Endothelial cell of umbilical vein (primary cell): Measurements from ENCODE around the gene LSR. TPM values are rescaled to one million over a fixed set of nuclear protein-coding genes. Genes with fewer than 3 reads are reported as not detected.

Experiments
- BruUV-seq: library from RNA; stranded (reverse); fragments of 400-500 nt; replicated peaks from 2 replicates; lab custom pipeline; 2021; lab: Mats Ljungman, UMichigan
- CTCF ChIA-PET: fragments of 300-600, 350-600 bp; sonication (Branson Sonifier 250); formaldehyde crosslinking; loops from one replicate; lab custom pipeline; 2021; ENCODE audit warnings: antibody characterized with exemption, inconsistent platforms; lab: Charles Lee
- POLR2A ChIA-PET: fragments of 300-600, 350-600 bp; sonication (Branson Sonifier 250); formaldehyde crosslinking; loops from one replicate; lab custom pipeline; 2021; ENCODE audit warnings: antibody characterized with exemption, inconsistent platforms; lab: Charles Lee
- DNase-seq: peaks from one replicate; pipeline ENCODE4 v3.0.0-alpha.2; 2011; ENCODE audit warnings: low read depth, low spot score
- FAIRE-seq: peaks from 2 replicates; lab custom pipeline; 2011; peaks lifted over from hg19 to GRCh38; lab: Jason Lieb, UNC
- H2AFZ ChIP-seq: 2 replicates; pipeline ENCODE4 v1.6.0; 2012; ENCODE audit warnings: low read depth, low read length, control low read depth, inconsistent platforms
- H3K27ac ChIP-seq: 2 replicates; pipeline ENCODE4 v1.5.1; 2011; ENCODE audit warnings: low read depth, mild to moderate bottlenecking, control low read depth, low read length, moderate library complexity; ENCODE audit not compliant: insufficient read depth
- H3K27me3 ChIP-seq, 2 experiments: 2 replicates each; pipeline versions ENCODE4 v1.6.0 to v1.6.1; 2011; ENCODE audit warnings: low read length in 2 of 2, mixed read lengths in 1 of 2; ENCODE audit not compliant: control insufficient read depth in 2 of 2, insufficient read depth in 2 of 2
- H3K36me3 ChIP-seq, 2 experiments: 2 replicates in 1 of 2; 3 replicates in 1 of 2; pipeline ENCODE4 v1.5.1; 2011; ENCODE audit warnings: low read length in 2 of 2, mild to moderate bottlenecking in 1 of 2, moderate library complexity in 1 of 2; ENCODE audit not compliant: control insufficient read depth in 2 of 2, insufficient read depth in 2 of 2; ENCODE audit errors: extremely low read depth in 1 of 2
- H3K4me1 ChIP-seq: 3 replicates; pipeline ENCODE4 v1.5.1; 2011; ENCODE audit warnings: mild to moderate bottlenecking, low read length; ENCODE audit not compliant: control insufficient read depth, insufficient read depth; ENCODE audit errors: extremely low read depth
- H3K4me2 ChIP-seq: 2 replicates; pipeline ENCODE4 v1.6.1; 2011; ENCODE audit warnings: low read length, control low read depth, mixed read lengths; ENCODE audit not compliant: insufficient read depth
- H3K4me3 ChIP-seq, 3 experiments: fragments of 200-600 bp in 1 of 3; sonication (generic), shearing (Covaris generic) in 1 of 3; replicated peaks in 1 of 3; 2 replicates each; pipeline ENCODE4 v1.5.1; 2011 to 2016; ENCODE audit warnings: control low read depth in 3 of 3, low read length in 3 of 3, mild to moderate bottlenecking in 2 of 3, inconsistent platforms in 1 of 3, low read depth in 1 of 3, moderate library complexity in 1 of 3; ENCODE audit not compliant: insufficient read depth in 1 of 3
- H3K79me2 ChIP-seq: 2 replicates; pipeline ENCODE4 v1.6.0; 2012; ENCODE audit warnings: low read length, inconsistent platforms; ENCODE audit not compliant: control insufficient read depth, insufficient read depth
- H3K9ac ChIP-seq: replicated peaks from 2 replicates; pipeline ENCODE3; 2011; ENCODE audit warnings: low read length, control low read depth; ENCODE audit not compliant: insufficient read depth; ENCODE audit errors: extremely low read depth
- H3K9me1 ChIP-seq: replicated peaks from 3 replicates; pipeline ENCODE4 v1.6.0; 2011; ENCODE audit warnings: mild to moderate bottlenecking, low read length; ENCODE audit not compliant: control insufficient read depth, insufficient read depth; ENCODE audit errors: extremely low read depth
- H3K9me3 ChIP-seq: replicated peaks from 2 replicates; pipeline ENCODE4 v1.5.1; 2012; ENCODE audit warnings: low read length, inconsistent platforms; ENCODE audit not compliant: control insufficient read depth, insufficient read depth
- H4K20me1 ChIP-seq: replicated peaks from 2 replicates; pipeline ENCODE3; 2011; ENCODE audit warnings: mild to moderate bottlenecking, low read length; ENCODE audit not compliant: control insufficient read depth, insufficient read depth; ENCODE audit errors: extremely low read depth
- EZH2 ChIP-seq: IDR thresholded peaks from 2 replicates; pipeline ENCODE4 v1.6.1; 2012; ENCODE audit warnings: borderline replicate concordance, low read depth, mild to moderate bottlenecking, moderate library complexity, low read length, inconsistent platforms; ENCODE audit not compliant: severe bottlenecking
- FOS ChIP-seq: IDR thresholded peaks from 2 replicates; pipeline ENCODE4 v1.6.1; 2011; ENCODE audit warnings: mild to moderate bottlenecking, low read length, moderate library complexity, borderline replicate concordance; ENCODE audit not compliant: insufficient read depth
- GATA2 ChIP-seq: IDR thresholded peaks from 2 replicates; pipeline ENCODE4 v1.7.0; 2011; ENCODE audit warnings: low read depth, mild to moderate bottlenecking, moderate library complexity, mixed read lengths, low read length; ENCODE audit not compliant: insufficient read length, insufficient read depth
- JUN ChIP-seq: IDR thresholded peaks from 2 replicates; pipeline ENCODE4 v1.6.1; 2011; ENCODE audit warnings: borderline replicate concordance, low read depth; ENCODE audit not compliant: insufficient read length, insufficient read depth
- MAX ChIP-seq: IDR thresholded peaks from 2 replicates; pipeline ENCODE4 v1.6.1; 2011; ENCODE audit not compliant: insufficient read depth, insufficient read length
- MYC ChIP-seq: IDR thresholded peaks from one replicate; pipeline ENCODE4 v1.6.1; 2011; ENCODE audit warnings: mild to moderate bottlenecking, low read depth, low read length
- POLR2A ChIP-seq: IDR thresholded peaks from 2 replicates; pipeline ENCODE4 v1.6.1; 2012; ENCODE audit warnings: low read depth, mild to moderate bottlenecking, control low read depth, low read length
- POLR2AphosphoS5 ChIP-seq: IDR thresholded peaks from 2 replicates; pipeline ENCODE4 v1.6.1; 2012; ENCODE audit warnings: low read depth, mild to moderate bottlenecking, control low read depth, low read length, moderate library complexity; ENCODE audit not compliant: insufficient read depth
- dilution Hi-C: fragments of 300-500 bp; cut with MboI; formaldehyde crosslinking; loops from one replicate; pipeline ENCODE4 v1.15.0; 2019; ENCODE audit warnings: low sequenced_read_pairs; ENCODE audit not compliant: extremely low pct_ligation_motif_present
- intact Hi-C: fragments of 100-400 bp; cut with micrococcal nuclease; formaldehyde crosslinking; loops from one replicate; pipeline ENCODE4 v1.10.0; 2022
- polyA plus RNA-seq, 4 experiments: library from polyadenylated mRNA; depleted of rRNA in 3 of 4; stranded (reverse) in 3 of 4; unstranded in 1 of 4; fragments of >200 nt; gene quantifications; 2 replicates each; pipeline versions ENCODE4 v1.2.1 to v1.2.3, GENCODE V29; 2011 to 2012; ENCODE audit warnings: missing spikeins in 1 of 4
- total RNA-seq: library from RNA; stranded (reverse); gene quantifications from 2 replicates; pipeline ENCODE4 v1.2.3, GENCODE V29; 2021
- TF ChIP-seq, protein P1 (sequence below), 2 donors: IDR thresholded peaks; 1 replicate in 1 of 2; 2 replicates in 1 of 2; pipeline ENCODE4 v1.5.1; 2011; ENCODE audit warnings: low read length in 2 of 2, mild to moderate bottlenecking in 2 of 2, moderate library complexity in 2 of 2, control low read depth in 1 of 2, inconsistent platforms in 1 of 2, low read depth in 1 of 2; ENCODE audit not compliant: insufficient read depth in 1 of 2; ENCODE audit errors: extremely low read depth in 1 of 2

Gene LSR
- total and polyA plus RNA-seq, 2 donors (not counting 3 experiments of a cell fraction or from before 2014, with no cell fraction given) = 0.76 to 1.0 TPM

- intact Hi-C loops (no loop called here), dilution Hi-C loops (no loop called here)
- FAIRE-seq (no peak), DNase-seq (no peak)
- H3K27ac ChIP-seq = no peak overlapping the region
- H3K4me1 ChIP-seq = peaks cover 2% of the 10 kb centered on the region
- no peaks in the 10 kb centered on the region for H3K27me3 ChIP-seq
- no peaks in the 10 kb centered on the region for H3K9me1 ChIP-seq
- no peaks in the 10 kb centered on the region for H3K79me2 ChIP-seq
- no peak overlapping the region for H3K4me2 ChIP-seq
- no peak overlapping the region for H3K9ac ChIP-seq
- ChIA-PET CTCF (interaction anchor here (1.0 to 2.1 kb wide), 2 partner anchors 9 to 40 kb away, joined by 4 read pairs; no protein-coding TSS in a partner anchor), POLR2A (no interaction called here)
- no peaks in the 10 kb centered on the region for H3K36me3 ChIP-seq
- no peak overlapping the region for H2AFZ ChIP-seq
- no TSS peak for BruUV-seq
- H3K4me3 ChIP-seq = no peak overlapping the region
- no peaks in the 10 kb centered on the region for H3K9me3 ChIP-seq
- no peaks in the 10 kb centered on the region for H4K20me1 ChIP-seq
- TF ChIP-seq POLR2A (no peak), FOS (no peak), POLR2AphosphoS5 (no peak), EZH2 (no peak), MYC (no peak), MAX (no peak), JUN (no peak), GATA2 (no peak)
- TF ChIP-seq, protein P1, sequence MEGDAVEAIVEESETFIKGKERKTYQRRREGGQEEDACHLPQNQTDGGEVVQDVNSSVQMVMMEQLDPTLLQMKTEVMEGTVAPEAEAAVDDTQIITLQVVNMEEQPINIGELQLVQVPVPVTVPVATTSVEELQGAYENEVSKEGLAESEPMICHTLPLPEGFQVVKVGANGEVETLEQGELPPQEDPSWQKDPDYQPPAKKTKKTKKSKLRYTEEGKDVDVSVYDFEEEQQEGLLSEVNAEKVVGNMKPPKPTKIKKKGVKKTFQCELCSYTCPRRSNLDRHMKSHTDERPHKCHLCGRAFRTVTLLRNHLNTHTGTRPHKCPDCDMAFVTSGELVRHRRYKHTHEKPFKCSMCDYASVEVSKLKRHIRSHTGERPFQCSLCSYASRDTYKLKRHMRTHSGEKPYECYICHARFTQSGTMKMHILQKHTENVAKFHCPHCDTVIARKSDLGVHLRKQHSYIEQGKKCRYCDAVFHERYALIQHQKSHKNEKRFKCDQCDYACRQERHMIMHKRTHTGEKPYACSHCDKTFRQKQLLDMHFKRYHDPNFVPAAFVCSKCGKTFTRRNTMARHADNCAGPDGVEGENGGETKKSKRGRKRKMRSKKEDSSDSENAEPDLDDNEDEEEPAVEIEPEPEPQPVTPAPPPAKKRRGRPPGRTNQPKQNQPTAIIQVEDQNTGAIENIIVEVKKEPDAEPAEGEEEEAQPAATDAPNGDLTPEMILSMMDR (IDR thresholded peaks at IDR 0.05; ENCODE audit: extremely low read depth in 1 of 2, insufficient read depth in 1 of 2, low read depth in 1 of 2, low read length in 2 of 2) = no peak
These were observed 64.8 kb downstream of the LSR start for GRCh38 chr19:35313587-35313986.
